ENCODE measurements around the gene CHPF2.

Gene CHPF2

GRCh38 chr7:151204383-151205032, 27.8 kb upstream of the CHPF2 start:
- no peak for DNase-seq (ENCODE audit: low read depth)

- no peak for DNase-seq (ENCODE audit: low read depth)
Measured at GRCh38 chr7:151205730-151206129, 26.6 kb upstream of the CHPF2 start.

- no peak for DNase-seq (ENCODE audit: low read depth)
Measured at GRCh38 chr7:151206914-151207313, 25.4 kb upstream of the CHPF2 start.

- DNase-seq (ENCODE audit: low read depth), result no peak
Measured at GRCh38 chr7:151207315-151207714, 25.0 kb upstream of the CHPF2 start.

GRCh38 chr7:151207804-151208203, 24.5 kb upstream of the CHPF2 start:
- DNase-seq (ENCODE audit: low read depth), result no peak

GRCh38 chr7:151208253-151208862, 23.9 kb upstream of the CHPF2 start:
- no peak for DNase-seq (ENCODE audit: low read depth)

DNA sequence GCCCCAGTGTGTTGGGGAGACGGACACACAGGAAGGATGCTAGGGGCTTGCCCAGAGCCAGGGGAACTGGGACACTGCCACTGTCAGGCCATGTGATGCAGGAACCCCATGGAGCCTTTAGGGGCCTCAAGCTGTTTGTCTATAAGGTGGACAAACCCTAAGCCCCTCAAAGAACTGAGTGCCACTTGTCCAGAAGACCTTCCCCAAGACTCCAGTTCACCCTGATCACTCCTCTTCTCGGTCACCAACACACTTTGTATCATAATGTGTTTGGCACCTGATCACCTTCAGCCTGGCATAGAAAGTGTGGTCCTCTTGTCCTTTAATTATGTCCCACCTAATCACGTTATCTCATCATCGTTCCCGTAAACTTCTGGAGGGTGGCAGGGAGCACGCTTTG, 22.7 kb upstream of the CHPF2 start:
- no peak for DNase-seq (ENCODE audit: low read depth)

- no peak for DNase-seq (ENCODE audit: low read depth)
Measured at GRCh38 chr7:151210087-151210854, 22.0 kb upstream of the CHPF2 start, which contains the start of gene H2BK1. H2BK1 (minus strand) TSS chr7:151210488; CDS start chr7:151210318, 170 bp downstream.

- DNase-seq (ENCODE audit: low read depth), result no peak
Measured at GRCh38 chr7:151211155-151211772, 21.0 kb upstream of the CHPF2 start.

- DNase-seq (ENCODE audit: low read depth), result no peak
Measured at GRCh38 chr7:151212626-151213025, 19.7 kb upstream of the CHPF2 start.

- DNase-seq (ENCODE audit: low read depth), result no peak
Measured at GRCh38 chr7:151213826-151214225, 18.5 kb upstream of the CHPF2 start.

DNA sequence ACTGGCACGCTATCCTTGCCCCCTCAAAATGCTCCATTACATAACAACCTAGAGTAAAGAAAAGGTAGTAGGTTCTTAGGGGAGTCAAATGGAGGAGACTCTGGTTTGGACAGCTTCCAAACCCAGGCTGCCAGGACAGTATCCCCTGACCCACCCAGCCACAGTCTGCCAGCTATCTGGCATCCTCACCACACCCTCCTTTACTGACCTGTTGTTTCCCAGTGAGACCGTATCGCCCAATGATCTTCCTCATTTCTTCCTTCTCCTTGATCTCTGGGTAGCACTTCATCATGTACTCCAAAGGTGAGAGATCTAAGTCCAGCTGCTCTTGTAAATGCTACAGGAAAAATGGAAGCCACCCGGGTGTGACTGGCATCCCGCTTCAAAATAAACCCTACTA, 16.9 kb upstream of the CHPF2 start:
- DNase-seq (ENCODE audit: low read depth), result no peak

GRCh38 chr7:151218170-151218569, 14.1 kb upstream of the CHPF2 start:
- no peak for DNase-seq (ENCODE audit: low read depth)

- no peak for DNase-seq (ENCODE audit: low read depth)
Measured at GRCh38 chr7:151223728-151224127, 8.6 kb upstream of the CHPF2 start.

GRCh38 chr7:151225948-151226510, 6.3 kb upstream of the CHPF2 start:
- no peak for DNase-seq (ENCODE audit: low read depth)

DNA sequence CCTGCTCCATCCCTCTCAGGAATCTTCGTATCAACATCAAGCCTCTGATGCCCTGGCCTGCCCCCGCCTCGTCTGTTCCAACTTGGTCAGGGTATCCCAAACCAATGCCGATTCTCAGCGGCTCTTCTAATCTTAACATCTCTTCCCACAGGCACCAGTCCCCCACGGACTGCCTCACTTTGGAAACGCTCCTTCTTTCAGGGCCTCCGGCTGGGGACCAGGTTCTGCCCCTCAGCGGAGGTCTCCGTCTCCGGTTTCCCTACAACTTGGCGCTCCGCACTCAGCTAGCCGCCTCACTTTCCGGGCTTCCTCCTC, 5.8 kb upstream of the CHPF2 start:
- no peak for DNase-seq (ENCODE audit: low read depth)

DNA sequence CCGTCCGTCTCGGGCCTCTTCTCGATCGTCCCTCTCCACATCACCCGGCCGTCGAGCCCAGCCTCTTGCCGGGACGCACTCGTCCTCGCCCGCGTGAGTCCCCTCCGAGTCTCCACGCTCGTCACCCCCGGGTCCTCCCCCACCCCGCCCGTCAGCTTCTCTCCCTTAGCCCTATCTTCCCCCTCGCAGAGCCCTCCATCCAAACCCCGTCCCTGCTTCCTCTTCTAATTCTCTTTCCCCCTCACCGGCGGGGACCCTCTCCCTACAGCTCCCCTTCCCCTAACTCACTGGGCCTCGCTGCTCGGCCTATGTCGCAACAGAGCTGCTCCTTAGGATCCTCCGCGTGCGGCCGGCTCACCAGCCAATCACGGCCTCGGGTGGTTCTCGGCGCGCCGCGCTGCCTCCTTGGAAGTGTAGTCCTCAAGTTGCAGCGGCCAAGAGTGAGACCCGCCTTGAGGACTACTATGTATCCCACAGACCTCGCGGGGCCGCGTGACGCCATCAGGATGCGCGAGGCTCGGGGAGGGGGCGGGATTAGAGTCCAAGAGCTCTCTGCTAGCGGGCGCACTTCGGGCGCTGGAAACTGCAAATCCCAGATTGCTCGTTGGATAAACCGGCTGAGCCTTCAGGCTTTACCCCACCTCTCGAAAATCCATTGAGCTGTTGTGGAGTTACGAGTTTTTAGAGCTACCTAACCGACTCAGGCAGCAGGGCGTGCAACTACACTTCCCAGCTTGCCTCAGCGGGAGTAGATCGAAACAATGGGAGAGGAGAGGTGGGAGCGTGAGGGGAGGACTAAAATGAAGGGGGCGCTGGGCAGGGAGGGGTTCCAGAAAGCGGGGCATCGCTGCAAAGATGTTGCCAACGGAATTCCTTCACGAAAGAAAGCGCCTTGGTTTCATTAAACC, 5.2 kb upstream of the CHPF2 start, which contains the start of gene ABCF2:
Gene ABCF2 (minus strand): TSS at position 331 of the 908 bp plus-strand sequence. CDS start 747 bp downstream, outside the sequence.
- DNase-seq (ENCODE audit: low read depth), result peak; percentile 98

- no peak for DNase-seq (ENCODE audit: low read depth)
Measured at GRCh38 chr7:151228024-151228866, 4.0 kb upstream of the CHPF2 start.

GRCh38 chr7:151229249-151229648, 3.0 kb upstream of the CHPF2 start:
- DNase-seq (ENCODE audit: low read depth), result no peak

DNA sequence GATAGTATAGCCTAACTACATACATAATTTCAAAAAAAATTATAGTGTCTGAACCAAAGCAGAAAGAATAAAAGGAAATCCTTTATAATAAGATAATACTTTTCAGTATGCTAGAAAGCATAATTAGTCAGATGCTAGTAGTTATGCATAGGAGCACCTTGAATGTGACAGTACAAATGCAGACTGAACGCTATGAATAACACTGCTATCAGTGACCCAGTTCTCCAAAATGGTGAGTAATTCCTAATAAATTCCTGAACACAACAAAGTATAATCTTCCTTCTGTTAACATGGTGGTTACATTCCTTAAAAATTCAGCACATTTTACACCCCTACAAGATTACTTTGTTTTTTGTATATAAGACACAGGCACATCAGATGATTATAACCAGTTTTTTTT, 1.2 kb upstream of the CHPF2 start:
- DNase-seq (ENCODE audit: low read depth), result no peak
